A673 (cell line): ENCODE data around the gene SMS. TPM values are rescaled to one million over a fixed set of nuclear protein-coding genes. Genes with fewer than 3 reads are reported as not detected.

ENCODE experiments used
- BruUV-seq: library from RNA; stranded (reverse); fragments of 400-500 nt; replicated peaks from 2 replicates; lab custom pipeline; 2021; lab: Mats Ljungman, UMichigan
- CTCF ChIA-PET: fragments of 300-600 bp; sonication (Branson Sonifier 250); formaldehyde crosslinking; loops from one replicate; lab custom pipeline; 2022; ENCODE audit warnings: antibody characterized with exemption; lab: Charles Lee
- POLR2A ChIA-PET: fragments of 300-600 bp; sonication (Branson Sonifier 250); formaldehyde crosslinking; loops from one replicate; lab custom pipeline; 2022; ENCODE audit warnings: antibody characterized with exemption; ENCODE audit not compliant: low non-redundant PET; lab: Charles Lee
- DNase-seq: peaks from one replicate; pipeline ENCODE4 v3.0.0-alpha.2; 2015; ENCODE audit warnings: low spot score
- H3K27ac ChIP-seq: fragments of 200-600 bp; sonication (generic); 2 replicates; pipeline ENCODE4 v1.5.1; 2016; ENCODE audit warnings: mixed run types, low read depth, mild to moderate bottlenecking, mixed read lengths, antibody characterized with exemption, low read length; ENCODE audit not compliant: poor library complexity, severe bottlenecking
- H3K27me3 ChIP-seq: fragments of 200-600 bp; sonication (generic); replicated peaks from 2 replicates; pipeline ENCODE4 v1.6.1; 2017; ENCODE audit warnings: mixed run types, low read depth, mild to moderate bottlenecking, mixed read lengths, antibody characterized with exemption, low read length; ENCODE audit not compliant: insufficient read depth, poor library complexity
- H3K36me3 ChIP-seq: fragments of 200-600 bp; sonication (generic); 2 replicates; pipeline ENCODE4 v1.6.1; 2016; ENCODE audit warnings: mixed run types, mild to moderate bottlenecking, mixed read lengths, antibody characterized with exemption, low read length; ENCODE audit not compliant: insufficient read depth, poor library complexity, severe bottlenecking
- H3K4me1 ChIP-seq: fragments of 200-600 bp; sonication (generic); 2 replicates; pipeline ENCODE4 v1.6.1; 2017; ENCODE audit warnings: mixed run types, mild to moderate bottlenecking, mixed read lengths, antibody characterized with exemption, low read length; ENCODE audit not compliant: insufficient read depth, poor library complexity, severe bottlenecking
- H3K4me3 ChIP-seq: fragments of 200-600 bp; sonication (generic); 2 replicates; pipeline ENCODE4 v1.5.1; 2016; ENCODE audit warnings: low read depth, mixed run types, mild to moderate bottlenecking, mixed read lengths, low read length; ENCODE audit not compliant: poor library complexity, severe bottlenecking
- H3K9me3 ChIP-seq: fragments of 200-600 bp; sonication (generic); 2 replicates; pipeline ENCODE4 v1.6.1; 2016; ENCODE audit warnings: mixed run types, low read depth, mild to moderate bottlenecking, mixed read lengths, antibody characterized with exemption, low read length; ENCODE audit not compliant: poor library complexity, severe bottlenecking
- EZH2 ChIP-seq: fragments of 200-600 bp; sonication (generic); IDR thresholded peaks from 2 replicates; pipeline ENCODE4 v1.6.1; 2017; ENCODE audit warnings: borderline replicate concordance, low read depth, mild to moderate bottlenecking, mixed read lengths, antibody characterized with exemption, low read length; ENCODE audit not compliant: poor library complexity, severe bottlenecking
- intact Hi-C: fragments of 100-400 bp; cut with micrococcal nuclease; formaldehyde crosslinking; loops from one replicate; pipeline ENCODE4 v1.10.0; 2022; ENCODE audit not compliant: unreplicated experiment
- total RNA-seq: library from RNA; stranded (reverse); gene quantifications from 2 replicates; pipeline ENCODE4 v1.2.3, GENCODE V29; 2021
- TF ChIP-seq, protein P1 (sequence below): fragments of 300-800, 200-600 bp; sonication (generic); conservative IDR thresholded peaks from 2 replicates; pipeline ENCODE4 v1.5.1; 2017; ENCODE audit warnings: low read depth, mild to moderate bottlenecking, antibody characterized with exemption, low read length, moderate library complexity, mixed read lengths

Gene SMS
- total RNA-seq, 1 experiment from 2014 or later: 108 TPM

DNA sequence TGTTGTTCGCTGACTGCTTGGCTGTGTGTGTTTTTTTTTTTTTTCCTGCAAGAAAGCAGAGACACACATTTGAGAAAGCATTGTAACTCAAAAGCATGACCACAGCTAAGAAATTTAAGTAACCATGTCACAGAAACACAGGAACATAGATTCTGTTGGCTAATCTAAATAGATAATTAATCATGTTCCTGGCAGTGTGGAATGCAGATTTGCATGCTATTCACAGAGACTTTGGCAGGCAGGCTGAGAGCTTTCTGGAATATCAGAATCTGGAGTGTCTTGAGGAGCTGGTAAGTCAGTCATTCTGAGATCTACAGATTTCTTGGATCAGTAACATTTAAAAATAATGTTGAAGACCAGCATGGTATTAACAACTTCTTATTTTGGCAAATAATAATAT, 33.2 kb upstream of the SMS start:
- Histone ChIP-seq H3K9me3 (no peaks in the 10 kb centered on the region), H3K27me3 (no peaks in the 10 kb centered on the region), H3K4me1 (peaks cover 10% of the 10 kb centered on the region), H3K4me3 (no peak overlapping the region), H3K36me3 (no peaks in the 10 kb centered on the region), H3K27ac (no peak overlapping the region)
- TF ChIP-seq, protein P1, sequence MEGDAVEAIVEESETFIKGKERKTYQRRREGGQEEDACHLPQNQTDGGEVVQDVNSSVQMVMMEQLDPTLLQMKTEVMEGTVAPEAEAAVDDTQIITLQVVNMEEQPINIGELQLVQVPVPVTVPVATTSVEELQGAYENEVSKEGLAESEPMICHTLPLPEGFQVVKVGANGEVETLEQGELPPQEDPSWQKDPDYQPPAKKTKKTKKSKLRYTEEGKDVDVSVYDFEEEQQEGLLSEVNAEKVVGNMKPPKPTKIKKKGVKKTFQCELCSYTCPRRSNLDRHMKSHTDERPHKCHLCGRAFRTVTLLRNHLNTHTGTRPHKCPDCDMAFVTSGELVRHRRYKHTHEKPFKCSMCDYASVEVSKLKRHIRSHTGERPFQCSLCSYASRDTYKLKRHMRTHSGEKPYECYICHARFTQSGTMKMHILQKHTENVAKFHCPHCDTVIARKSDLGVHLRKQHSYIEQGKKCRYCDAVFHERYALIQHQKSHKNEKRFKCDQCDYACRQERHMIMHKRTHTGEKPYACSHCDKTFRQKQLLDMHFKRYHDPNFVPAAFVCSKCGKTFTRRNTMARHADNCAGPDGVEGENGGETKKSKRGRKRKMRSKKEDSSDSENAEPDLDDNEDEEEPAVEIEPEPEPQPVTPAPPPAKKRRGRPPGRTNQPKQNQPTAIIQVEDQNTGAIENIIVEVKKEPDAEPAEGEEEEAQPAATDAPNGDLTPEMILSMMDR: no peak
- no peak for TF ChIP-seq EZH2
- intact Hi-C loops: no loop called here
- POLR2A ChIA-PET: no interaction called here
- BruUV-seq: no TSS peak
- DNase-seq: peak; percentile 19
- CTCF ChIA-PET: no interaction called here

DNA sequence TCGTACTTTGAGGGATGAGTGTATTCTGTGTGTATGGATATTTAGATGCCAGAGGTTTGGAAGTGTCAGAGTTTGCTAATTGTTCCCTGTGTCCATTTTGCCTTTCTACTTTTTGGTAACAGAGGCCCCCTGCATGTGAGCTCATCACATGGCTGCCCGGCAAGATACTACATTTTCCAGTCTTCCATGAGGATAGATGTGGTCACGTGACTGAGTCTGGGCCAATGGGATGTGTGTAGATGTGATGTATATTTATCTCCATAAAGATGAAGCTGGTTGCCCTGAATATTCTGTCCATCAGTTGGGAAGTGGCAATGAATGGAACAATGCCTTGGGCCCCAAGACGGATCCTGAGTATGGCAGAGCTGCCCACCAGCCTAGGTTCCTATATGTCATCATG, 29.0 kb upstream of the SMS start:
- no TSS peak for BruUV-seq
- ChIA-PET POLR2A (no interaction called here), CTCF (no interaction called here)
- Histone ChIP-seq H3K9me3 (no peaks in the 10 kb centered on the region), H3K4me3 (no peak overlapping the region), H3K4me1 (peaks cover 10% of the 10 kb centered on the region), H3K27ac (no peak overlapping the region), H3K36me3 (no peaks in the 10 kb centered on the region), H3K27me3 (no peaks in the 10 kb centered on the region)
- no peak for DNase-seq
- TF ChIP-seq EZH2: no peak
- TF ChIP-seq, protein P1: no peak
- intact Hi-C loops: no loop called here

DNA sequence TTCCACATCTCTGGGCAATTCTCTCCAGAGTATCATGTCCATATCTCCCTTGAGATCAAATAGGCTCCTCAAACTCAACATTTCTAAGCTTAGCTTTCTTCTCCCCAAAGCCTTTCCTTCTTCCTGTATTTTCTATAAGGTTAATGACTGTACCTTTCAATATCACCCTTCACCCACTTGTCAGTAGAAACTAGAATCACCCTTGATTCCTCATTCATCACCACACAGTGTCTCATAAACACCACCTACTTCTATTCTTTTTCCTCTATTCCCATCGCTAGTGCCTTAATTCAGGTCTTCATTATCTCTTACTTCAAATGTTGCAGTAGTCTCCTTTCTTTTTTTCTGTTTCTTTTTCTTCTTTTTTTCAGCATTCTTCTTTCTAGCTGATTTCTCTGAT, 28.3 kb upstream of the SMS start:
- no TSS peak for BruUV-seq
- Histone ChIP-seq H3K36me3 (no peaks in the 10 kb centered on the region), H3K4me1 (peaks cover 2% of the 10 kb centered on the region), H3K27me3 (no peaks in the 10 kb centered on the region), H3K9me3 (no peaks in the 10 kb centered on the region), H3K27ac (no peak overlapping the region), H3K4me3 (no peak overlapping the region)
- CTCF ChIA-PET: no interaction called here
- POLR2A ChIA-PET: no interaction called here
- TF ChIP-seq EZH2: no peak
- TF ChIP-seq, protein P1: no peak
- intact Hi-C loops: no loop called here
- no peak for DNase-seq
